Measurements from ENCODE around the gene HIF1AN. TPM values are rescaled to one million over a fixed set of nuclear protein-coding genes. Genes with fewer than 3 reads are reported as not detected.
"Not testable (repeated sequence)": the region's sequence is repeated elsewhere in the genome, so short reads cannot be mapped to it uniquely, and the experiment has no call there.

The HIF1AN gene
- total RNA-seq, 4 donors from 2014 or later, result 11.8 to 24.0 (median 13.6) TPM

GRCh38 chr10:100568912-100569311, 33.2 kb downstream of the HIF1AN start:
- 75 to 83% methylated on average over 3 of the region's 3 CpGs for WGBS, 2 donors
- Histone ChIP-seq H3K36me3 (no peaks in the 10 kb centered on the region), H3K9me3 (no peaks in the 10 kb centered on the region), H3K4me1 (no peaks in the 10 kb centered on the region), H3K27me3 (peaks cover 0 to 81% of the 10 kb centered on the region in 2 donors), H3K27ac (no peak overlapping the region), H3K4me3 (no peak overlapping the region)
- DNase-seq (ENCODE audit: low spot score in 2 of 2), result no peak
- no peak for TF ChIP-seq EP300 (IDR thresholded peaks at IDR 0.05)
- no peak for TF ChIP-seq POLR2A (IDR thresholded peaks at IDR 0.05)
- TF ChIP-seq CTCF (IDR thresholded peaks at IDR 0.05), result no peak

GRCh38 chr10:100569687-100570481, 34.1 kb downstream of the HIF1AN start:
- no peak overlapping the region for H3K27ac ChIP-seq
- no peak overlapping the region for H3K4me3 ChIP-seq
- peaks cover 0 to 71% of the 10 kb centered on the region in 2 donors for H3K27me3 ChIP-seq
- H3K4me1 ChIP-seq, result no peaks in the 10 kb centered on the region
- TF ChIP-seq CTCF (IDR thresholded peaks at IDR 0.05) (no peak), EP300 (IDR thresholded peaks at IDR 0.05) (no peak), POLR2A (IDR thresholded peaks at IDR 0.05) (no peak)
- 13 to 16% methylated on average over 24 to 28 of the region's 28 CpGs for WGBS, 2 donors
- H3K9me3 ChIP-seq, result no peaks in the 10 kb centered on the region
- no peak for DNase-seq (ENCODE audit: low spot score in 2 of 2)
- no peaks in the 10 kb centered on the region for H3K36me3 ChIP-seq

- no peak for TF ChIP-seq EP300 (IDR thresholded peaks at IDR 0.05)
- no peak for TF ChIP-seq CTCF (IDR thresholded peaks at IDR 0.05)
- no peak for TF ChIP-seq POLR2A (IDR thresholded peaks at IDR 0.05)
- Histone ChIP-seq H3K36me3 (no peaks in the 10 kb centered on the region), H3K9me3 (no peaks in the 10 kb centered on the region), H3K27ac (no peak overlapping the region), H3K4me1 (no peaks in the 10 kb centered on the region), H3K27me3 (peaks cover 0 to 65% of the 10 kb centered on the region in 2 donors), H3K4me3 (no peak overlapping the region)
- WGBS, 2 donors, result 62 to 63% methylated on average over 8 of the region's 8 CpGs
- no peak for DNase-seq (ENCODE audit: low spot score in 2 of 2)
Measured at GRCh38 chr10:100570506-100570905, 34.8 kb downstream of the HIF1AN start.

- Histone ChIP-seq H3K36me3 (no peaks in the 10 kb centered on the region), H3K27me3 (peaks cover 0 to 58% of the 10 kb centered on the region in 2 donors), H3K9me3 (no peaks in the 10 kb centered on the region), H3K4me3 (no peak overlapping the region), H3K27ac (no peak overlapping the region), H3K4me1 (no peaks in the 10 kb centered on the region)
- TF ChIP-seq CTCF (IDR thresholded peaks at IDR 0.05) (no peak), POLR2A (IDR thresholded peaks at IDR 0.05) (no peak), EP300 (IDR thresholded peaks at IDR 0.05) (no peak)
- no peak for DNase-seq (ENCODE audit: low spot score in 2 of 2)
- 81 to 83% methylated on average over 24 of the region's 24 CpGs for WGBS, 2 donors
Measured at GRCh38 chr10:100571084-100571856, 35.5 kb downstream of the HIF1AN start.

- H3K27ac ChIP-seq; H3K9me3 ChIP-seq; H3K36me3 ChIP-seq; H3K4me1 ChIP-seq; H3K4me3 ChIP-seq; DNase-seq (ENCODE audit: low spot score in 2 of 2): not testable (repeated sequence)
- peaks cover 0 to 19% of the 10 kb centered on the region in 2 donors for H3K27me3 ChIP-seq
- 74 to 79% methylated on average over 7 of the region's 7 CpGs for WGBS, 2 donors
Measured at GRCh38 chr10:100575146-100575545, 39.4 kb downstream of the HIF1AN start.
